GM18498 (cell line): ENCODE data around the gene HOXA6.

Experiments used
- ATAC-seq: cut with Tn5 transposase; IDR thresholded peaks from one replicate; pipeline ENCODE4 v1.9.1; 2021; ENCODE audit warnings: mild to moderate bottlenecking, moderate library complexity; ENCODE audit not compliant: unreplicated experiment

The HOXA6 gene

DNA sequence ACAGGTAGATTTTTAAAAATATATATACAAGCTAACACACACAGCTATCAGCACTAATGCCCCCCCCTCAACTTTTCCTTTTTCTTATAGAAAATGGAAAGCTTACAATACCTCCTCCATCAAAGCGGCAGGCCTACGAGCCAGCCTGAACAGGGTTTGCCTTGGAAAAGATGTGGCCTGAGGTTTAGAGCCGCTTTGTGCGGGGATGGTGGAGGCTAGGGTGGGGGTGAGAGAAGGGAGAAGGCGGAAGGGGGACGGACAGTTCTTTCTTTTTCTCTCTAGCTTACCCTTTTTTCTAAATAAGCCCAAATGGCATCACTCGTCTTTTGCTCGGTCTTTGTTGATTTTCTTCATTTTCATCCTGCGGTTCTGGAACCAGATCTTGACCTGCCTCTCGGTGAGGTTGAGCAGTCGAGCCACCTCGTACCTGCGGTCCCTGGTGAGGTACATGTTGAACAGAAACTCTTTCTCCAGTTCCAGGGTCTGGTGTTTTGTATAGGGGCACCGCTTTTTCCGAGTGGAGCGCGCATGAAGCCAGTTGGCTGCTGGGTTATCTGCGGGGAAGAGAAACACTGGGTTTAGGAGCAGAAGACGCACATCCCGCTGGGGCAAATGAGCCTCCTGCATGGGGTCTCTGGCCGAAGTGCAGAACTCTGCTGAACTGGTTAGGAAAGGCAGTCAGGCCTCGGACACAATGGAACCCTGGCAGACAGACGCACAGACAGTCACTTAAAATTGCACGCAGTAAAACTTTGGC is 15.9 kb upstream of the HOXA6 start:
- no peak for ATAC-seq

DNA sequence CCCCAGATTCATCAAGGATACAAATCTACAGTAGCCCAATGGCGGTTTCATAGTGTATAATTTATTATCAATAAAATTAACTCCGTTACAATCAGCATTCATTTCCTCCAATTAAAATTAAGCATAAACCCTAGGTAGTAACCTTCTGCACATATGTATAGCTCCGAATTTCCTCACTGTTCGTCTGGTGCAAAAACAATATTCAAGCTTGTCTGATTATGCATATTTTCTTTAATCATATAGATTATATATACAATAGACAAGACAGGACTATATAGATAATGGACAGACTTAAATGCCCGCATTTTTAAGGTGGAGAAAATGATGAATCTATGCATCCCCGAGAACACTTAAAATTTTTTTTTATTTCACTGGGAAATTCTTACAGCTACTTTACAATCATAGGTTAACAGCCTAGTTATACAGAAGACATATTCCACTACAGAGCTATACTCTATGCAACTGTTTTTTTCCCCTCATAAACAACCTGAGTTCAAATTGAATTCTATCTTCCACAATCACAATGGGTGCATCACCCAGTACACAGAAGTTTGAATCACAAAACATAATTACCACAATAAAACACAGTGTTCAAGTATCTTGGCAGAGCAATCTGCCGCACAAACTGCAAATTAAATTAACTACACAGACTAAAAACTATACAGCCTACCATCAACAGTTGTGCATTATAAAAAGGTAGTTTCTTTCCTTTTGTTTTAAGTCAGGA is 15.2 kb upstream of the HOXA6 start:
- ATAC-seq: no peak

DNA sequence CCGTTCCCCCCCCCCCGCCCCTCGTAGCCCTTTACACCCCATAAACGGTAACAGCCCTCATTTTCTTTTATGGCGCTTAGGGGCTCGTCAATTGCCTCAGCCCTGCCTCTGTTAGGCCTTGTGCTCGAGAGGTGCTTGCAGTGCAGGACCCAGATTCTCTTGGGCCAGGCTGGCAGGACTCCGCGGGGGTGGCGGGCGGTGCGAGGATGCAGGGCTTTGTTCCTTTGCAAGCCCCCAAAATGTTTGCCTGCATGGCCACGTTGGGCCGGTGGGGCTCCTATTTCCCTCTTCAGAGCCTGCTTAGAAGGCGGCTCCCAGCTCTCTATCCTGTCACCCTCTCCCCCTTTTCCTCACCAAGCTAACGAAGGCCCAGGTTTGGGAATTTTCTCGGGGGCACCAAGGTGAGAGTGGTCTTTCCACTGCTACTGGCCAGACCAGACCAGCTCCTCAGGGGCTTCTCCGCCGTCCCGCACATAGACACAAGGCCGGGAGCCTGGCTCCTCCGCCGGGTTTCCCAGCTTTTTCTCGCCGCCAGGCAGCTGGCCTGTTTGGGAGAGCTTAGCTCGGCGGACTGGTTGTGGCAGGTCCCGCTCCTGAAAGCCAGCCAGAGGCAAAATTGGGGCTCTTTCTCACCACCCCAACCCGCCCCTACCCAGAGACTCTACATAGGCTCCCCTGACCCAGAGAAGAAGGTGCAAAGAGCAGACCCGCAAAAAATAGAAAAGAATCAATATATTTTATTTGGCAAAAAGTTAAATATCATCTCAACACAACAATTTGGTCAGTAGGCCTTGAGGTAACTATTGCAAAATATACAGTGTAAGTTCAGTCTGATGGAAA is 14.4 kb upstream of the HOXA6 start:
- ATAC-seq: no peak

DNA sequence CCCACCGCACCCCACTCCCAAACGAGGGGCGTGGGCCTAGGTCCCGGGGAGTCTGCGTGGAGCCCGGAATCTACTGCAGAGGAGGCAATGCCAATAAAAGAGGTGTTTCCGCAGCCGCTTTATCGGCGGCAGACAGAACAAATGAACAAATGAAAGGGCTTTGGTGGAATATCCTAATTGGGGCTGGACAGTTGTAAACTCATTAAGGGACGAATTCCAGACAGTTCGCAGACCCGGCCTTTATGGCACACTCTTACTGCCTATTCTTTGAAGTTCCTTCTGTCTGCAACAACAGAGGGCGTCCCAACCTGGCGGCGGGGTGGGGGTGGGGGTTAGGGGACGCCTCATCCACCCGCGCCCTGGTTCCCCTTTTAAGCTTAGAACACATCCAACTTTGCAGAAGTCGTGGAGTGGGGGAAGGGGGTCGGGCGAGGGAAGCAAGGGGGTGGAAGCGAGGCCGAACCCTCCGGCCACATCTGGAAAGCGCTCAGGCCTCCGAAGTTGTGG is 13.7 kb upstream of the HOXA6 start:
- no peak for ATAC-seq

DNA sequence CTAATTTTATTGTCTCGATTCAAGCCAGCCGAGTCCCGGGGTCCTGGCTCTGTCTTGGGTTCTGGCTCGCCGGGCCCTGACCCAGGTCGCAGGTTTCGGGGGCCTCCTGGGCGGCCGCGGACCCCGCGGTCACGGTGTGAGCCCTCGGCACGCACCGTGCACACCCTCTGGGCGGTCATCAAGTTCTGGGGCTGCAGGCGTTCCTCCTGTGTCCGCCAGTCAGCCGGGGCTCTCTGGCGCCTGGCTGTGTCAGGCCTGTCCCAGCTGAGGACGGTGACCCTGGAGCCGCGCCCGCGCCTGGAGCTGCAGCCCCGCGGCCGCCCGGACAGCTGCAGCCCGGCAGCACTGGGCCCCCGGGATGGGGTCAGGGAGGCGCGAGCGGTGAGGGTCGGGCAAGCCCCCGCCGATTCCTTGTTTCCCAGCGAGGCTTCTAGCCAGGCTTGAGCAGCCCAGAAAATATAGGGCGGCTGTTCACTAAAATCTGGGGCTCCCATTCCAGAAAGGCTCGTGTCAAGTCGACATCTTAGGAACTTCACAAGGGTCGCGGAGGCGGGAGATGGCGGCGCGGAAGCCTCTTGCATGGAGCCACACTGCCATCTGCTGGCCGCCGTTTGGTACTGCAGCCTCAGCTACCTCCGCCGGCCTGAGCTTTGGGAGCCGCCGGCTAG is 13.1 kb upstream of the HOXA6 start:
- peak; percentile 62 for ATAC-seq

DNA sequence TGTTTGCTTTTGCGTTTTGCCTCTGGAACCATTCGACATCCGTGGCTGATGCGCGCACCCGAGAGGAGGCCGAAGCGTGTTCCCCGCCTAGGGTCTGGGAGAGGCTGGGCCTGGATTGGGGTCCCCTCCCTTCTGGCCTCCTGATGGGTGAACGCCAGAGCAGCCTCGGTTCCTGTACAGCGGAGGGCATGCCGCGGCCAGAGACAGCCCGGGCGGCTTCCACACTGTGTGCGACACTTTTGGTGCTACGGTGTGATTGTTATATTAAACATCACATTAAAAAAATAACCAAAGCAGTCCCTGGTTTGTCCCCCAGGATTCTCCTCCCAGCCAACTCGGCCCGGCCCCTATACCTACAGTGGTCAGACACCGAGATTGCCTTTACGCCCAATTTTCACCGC is 12.6 kb upstream of the HOXA6 start:
- ATAC-seq: no peak

DNA sequence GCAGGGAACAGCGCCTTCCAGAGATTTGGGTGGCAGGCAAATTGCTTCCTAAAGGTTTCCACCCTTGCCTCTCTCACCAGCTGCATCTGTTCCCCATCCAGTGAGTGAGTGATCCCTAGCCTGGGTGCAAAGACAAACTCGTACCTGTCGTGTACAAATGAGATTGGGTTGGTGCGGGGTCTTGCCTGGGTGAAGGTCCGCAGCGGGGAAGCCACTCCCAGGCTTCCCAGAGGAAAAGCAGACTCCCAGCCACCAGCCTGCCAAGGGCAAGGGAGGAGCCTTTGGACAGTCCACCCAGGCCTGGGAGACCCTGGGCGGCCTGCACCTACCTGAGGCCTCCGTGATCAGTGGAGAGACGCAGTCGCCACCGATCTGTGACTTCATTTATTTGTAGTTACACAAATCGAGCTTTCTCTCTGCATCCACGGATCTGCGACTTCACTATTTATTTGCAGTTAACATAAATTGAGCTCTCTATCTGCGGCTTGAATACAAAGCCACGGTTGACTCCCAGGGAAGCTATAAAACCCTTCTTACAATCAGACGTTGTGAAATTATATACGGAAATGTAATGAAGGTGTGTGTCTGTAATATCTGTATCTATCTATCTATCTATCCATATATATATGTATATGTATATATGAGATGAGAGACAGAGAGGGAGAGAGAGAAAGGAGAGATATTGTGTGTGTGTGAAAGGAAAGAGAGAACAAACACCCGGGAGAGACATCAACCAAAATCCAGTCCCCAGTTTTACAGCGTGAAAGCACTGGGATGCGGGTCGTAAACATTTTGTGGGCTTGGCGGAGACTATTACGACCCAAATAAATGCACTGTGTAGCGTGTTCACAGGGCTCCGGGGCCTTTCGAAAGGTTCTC is 11.9 kb upstream of the HOXA6 start:
- no peak for ATAC-seq

DNA sequence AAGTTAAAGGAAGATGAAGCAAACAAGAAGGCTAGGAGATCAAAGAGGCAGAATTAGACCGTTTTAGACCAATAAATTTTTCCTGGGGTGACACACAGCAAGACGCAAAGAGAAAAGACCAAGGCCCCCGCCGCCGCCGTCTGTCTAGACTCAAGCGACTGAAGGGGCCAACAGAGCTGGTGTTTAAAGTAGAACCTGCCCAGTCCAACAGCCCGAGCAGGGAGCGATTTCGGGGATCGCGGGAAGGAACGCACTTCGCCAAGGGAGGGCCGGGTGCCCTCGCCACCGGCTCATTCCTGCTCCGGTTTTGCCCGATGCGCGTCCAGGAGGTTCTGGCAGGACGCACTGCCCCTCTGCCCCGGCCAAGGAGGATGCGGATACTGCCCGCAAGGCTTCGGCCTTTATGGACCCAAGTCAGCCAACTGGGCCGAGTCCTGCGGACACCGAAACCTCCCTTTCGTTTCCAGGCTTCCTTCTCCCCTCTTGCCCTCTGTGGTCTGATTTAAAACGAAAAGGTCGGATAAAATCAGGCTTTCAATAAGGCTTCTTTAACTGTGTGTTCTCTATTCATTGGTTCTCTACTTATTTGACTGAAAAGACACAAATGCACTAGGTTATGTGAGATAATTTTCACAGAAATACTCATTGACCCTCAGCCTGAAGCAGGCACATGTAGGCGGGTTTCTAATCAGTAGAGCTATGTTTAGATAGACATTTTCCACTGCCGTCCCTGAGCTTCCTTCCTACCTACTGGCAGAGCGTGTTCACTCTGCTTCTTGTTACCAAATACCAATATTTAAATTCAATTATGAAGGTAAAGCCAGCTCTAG is 11.1 kb upstream of the HOXA6 start:
- no peak for ATAC-seq

DNA sequence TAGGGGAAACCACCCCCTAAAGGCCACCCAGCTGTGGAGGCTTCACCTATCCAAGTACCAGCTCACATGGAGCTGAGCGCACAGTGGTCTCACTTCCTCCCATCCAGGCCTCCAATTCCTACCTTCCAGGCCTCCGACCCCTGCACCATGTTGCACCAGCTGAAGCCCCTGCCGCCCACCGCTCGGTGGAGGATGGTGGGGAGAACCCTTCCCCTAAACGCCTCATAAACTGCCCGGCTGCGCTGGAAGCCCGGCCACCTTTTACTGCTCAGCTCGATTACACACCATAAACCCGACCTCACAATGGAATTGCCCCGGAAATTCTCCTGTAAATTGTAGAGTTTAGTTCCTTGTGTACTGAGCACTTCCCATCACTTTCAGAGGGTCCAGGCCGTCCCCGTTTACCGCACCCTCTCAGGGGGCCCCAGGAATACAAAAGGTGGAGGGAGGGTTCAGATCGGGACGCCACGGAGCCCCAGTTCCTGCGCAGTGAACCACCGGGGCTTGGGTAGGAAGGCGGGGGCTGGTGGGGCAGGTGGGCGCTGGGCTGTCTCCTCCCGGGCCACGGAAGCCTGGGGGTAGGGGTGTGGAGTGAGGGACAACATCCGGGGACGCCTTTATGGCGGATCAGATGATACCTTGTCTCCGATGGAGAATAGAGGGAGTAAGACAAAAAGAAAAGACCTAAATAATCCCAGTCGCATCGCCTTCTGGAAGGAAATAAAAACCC is 10.3 kb upstream of the HOXA6 start:
- no peak for ATAC-seq

DNA sequence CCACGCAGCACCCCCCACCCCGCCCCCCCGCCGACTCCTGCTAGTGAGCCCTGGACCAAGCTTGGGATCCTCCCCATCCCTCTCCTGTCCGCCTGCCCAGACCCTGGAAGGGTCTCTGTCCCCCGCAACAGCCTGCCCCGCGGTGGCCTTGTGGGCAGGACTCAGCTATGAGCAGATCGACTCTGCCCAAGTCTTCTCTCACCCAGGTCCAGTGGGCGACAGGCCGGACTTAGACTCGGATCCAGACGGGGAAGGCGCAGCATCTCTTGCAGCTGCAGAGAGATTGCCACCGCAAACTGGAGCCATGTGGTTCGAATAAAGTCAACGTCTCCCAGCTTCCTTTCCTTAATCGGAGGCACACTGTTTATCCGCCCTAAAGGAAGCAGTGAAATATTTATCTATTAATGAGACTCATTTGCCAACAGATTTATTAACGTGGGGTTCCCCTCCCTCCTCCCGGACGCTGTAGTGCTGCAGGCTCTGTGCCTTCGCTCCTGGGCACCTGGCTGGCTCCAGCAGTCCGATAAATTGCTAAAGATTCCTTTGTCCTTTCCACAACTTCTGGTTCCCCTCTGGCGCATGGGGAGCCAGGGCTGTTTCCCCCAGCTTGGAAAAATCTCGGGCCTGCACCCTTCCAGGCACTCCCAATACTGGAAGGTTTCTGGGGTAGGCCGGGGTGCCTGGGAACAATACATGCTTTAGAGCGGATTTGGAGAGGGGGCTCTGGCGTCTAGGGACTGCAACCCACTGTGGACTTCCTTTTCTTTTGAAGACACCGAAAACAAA is 9.5 kb upstream of the HOXA6 start:
- no peak for ATAC-seq

DNA sequence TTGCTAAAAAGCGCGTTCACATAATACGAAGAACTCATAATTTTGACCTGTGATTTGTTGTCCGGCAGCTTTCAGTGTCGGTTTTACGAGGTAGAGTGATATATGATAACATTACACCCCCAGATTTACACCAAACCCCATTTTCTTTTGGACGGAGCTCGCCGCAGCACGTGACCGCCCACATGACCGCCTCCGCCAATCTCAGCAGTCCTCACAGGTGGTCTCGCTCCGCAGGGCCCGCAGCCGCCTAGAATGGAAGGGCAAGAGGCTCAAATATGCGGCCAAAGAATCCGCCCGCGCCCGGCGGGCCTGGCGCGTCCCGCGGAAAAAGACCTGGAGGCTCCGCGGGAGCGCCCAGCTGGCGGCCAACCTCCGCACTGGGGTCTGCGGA is 8.9 kb upstream of the HOXA6 start, which contains the start of gene HOXA7:
Gene HOXA7 (minus strand): TSS at position 168 of the 391 bp plus-strand sequence. CDS start 130 bp downstream, at position 38.
- no peak for ATAC-seq

DNA sequence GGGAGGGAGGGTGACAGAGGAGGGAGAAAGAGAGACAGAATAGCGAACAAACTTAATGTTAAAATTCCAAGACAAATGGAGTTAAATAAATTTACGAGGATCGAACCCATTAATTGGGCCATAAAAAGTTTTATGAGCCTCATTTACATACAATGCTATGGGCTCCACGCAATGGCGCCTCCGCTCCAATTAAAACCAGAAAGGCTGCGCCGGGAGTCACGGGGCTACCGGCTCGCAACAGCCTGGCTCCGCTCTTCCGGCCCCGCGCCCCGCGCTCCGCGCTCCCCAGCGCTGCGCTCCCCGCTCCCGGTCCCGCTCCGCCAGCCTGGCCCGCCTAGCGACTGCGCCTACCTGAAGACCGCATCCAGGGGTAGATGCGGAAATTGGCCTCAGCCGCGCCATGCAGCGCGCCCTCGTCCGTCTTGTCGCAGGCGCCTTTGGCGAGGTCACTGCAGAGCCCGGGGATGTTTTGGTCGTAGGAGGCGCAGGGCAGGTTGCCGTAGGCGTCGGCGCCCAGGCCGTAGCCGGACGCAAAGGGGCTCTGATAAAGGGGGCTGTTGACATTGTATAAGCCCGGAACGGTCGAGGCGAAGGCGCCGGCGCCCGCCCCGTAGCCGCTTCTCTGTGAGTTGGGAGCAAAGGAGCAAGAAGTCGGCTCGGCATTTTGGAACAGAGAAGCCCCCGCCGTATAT is 8.4 kb upstream of the HOXA6 start:
- no peak for ATAC-seq

DNA sequence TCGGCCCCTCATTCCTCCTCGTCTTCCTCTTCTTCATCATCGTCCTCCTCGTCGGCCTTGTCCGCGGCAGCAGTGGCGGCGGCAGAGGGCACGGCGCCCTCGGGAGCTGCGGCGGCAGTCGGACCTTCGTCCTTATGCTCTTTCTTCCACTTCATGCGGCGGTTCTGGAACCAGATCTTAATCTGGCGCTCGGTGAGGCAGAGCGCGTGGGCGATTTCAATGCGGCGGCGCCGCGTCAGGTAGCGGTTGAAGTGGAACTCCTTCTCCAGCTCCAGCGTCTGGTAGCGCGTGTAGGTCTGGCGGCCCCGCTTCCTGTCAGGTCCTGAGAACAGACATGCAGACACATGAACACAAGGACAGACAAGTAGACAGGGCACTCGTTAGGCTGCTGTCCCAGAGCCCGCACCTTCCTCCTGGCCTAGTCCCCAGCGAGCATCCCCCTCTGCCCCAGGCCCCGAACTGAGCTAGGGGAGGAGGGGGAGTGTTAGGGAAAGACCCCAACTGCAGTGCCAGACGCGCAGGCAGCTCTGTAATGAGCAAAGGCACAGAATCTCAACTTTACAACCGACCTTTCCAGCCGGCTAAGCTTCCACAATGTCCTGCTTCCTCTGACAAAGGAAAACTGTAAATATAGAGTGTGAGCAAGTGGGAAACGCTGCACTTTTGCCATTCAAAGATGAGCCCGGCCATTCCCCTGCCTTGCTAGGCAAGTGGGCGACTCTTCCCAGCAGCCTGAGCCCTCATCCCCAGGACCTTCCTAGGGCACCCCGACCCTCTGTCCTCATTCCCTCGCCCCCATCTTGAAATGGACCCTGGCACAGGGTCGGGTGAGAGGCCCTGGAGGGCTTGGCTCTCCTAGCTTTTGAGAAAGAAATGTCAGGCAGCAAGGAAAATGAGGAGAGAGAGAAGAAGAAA is 7.6 kb upstream of the HOXA6 start:
- ATAC-seq: no peak

DNA sequence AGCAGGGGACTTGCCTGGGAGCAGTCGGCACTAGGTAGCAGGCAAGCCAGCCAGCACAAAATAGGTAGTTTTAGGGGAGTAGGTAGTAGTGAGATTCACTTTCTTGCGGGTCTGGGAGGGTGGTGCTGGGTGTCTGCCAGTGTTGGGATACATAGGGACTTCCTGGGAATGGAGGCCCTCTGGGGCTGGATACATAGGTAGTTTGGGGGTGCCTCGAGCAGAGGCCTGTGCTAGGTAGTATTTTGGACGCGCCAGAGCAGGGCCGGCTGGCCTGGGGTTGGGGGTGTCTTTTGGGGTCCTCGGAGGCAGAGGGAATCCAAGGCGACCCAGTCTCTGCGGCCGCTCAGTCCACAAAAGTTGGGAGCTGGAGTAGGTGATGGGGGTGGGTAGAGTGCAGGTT is 6.8 kb upstream of the HOXA6 start:
- no peak for ATAC-seq

DNA sequence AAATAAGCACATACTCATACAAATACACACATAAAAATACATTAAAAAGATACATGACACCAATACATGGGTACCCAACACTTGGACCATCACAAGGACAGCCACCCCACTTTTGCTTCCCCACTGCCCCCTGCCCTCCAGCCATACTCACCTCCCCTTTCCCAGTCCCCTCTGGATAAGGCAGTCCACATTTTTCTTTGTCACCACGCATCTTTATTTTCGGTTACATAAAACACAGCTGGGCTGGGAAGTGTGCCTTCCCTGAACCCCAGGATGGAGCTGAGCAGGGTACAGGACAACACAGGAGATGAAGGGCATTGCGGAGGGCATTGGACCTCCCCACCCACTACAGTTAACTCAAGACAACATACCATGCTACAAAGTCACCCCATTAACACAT is 6.0 kb upstream of the HOXA6 start:
- no peak for ATAC-seq
